Body of pancreas (tissue), 4 donors: ENCODE results near the gene REN.

Experiments
- CTCF ChIP-seq, 7 experiments: fragments of 450-650 bp in 4 of 7; fragments of 200-600 bp in 3 of 7; sonication (generic) in 3 of 7; IDR thresholded peaks; one replicate each; pipeline ENCODE4 v1.5.1; 2016 to 2019; ENCODE audit warnings: antibody characterized with exemption in 7 of 7
- POLR2A ChIP-seq, 3 donors: fragments of 450-650 bp; IDR thresholded peaks; one replicate each; pipeline ENCODE4 v1.6.1; 2016; ENCODE audit warnings: antibody characterized with exemption in 3 of 3, mild to moderate bottlenecking in 2 of 3

DNA sequence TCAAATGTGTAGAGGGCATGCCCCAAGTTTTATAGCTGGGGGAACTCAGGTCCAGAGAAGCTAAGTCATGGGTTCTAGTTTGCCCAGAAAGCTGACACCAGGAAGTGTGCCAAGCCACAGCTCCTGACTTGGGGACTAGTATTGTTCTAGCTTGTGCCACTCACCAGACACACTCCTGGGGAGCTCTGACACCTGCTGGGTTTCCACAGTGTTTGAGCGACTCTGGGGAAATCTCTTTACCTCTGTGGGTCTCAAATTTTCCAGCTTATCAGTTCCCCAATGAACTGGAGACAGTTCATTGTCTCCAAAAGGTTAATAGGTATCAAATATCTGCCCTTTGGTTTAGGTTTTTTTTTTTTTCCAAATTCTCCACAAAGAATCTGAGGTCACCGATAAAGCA is 25.9 kb upstream of the REN start:
- TF ChIP-seq POLR2A (IDR thresholded peaks at IDR 0.05) (no peak), CTCF (IDR thresholded peaks at IDR 0.05) (no peak)
